ENCODE measurements around the gene TNK1. TPM values are rescaled to one million over a fixed set of nuclear protein-coding genes. Genes with fewer than 3 reads are reported as not detected.
A peak's percentile ranks its signal among the peaks of the same experiment; 100 is the strongest.

Gene TNK1
- total and polyA plus RNA-seq, 9 of the 15 experiments (the other 6 are each of a cell fraction or from before 2014, with no cell fraction given) = 0.28 to 5.2 (median 2.1) TPM

- TF ChIP-seq, protein P1, sequence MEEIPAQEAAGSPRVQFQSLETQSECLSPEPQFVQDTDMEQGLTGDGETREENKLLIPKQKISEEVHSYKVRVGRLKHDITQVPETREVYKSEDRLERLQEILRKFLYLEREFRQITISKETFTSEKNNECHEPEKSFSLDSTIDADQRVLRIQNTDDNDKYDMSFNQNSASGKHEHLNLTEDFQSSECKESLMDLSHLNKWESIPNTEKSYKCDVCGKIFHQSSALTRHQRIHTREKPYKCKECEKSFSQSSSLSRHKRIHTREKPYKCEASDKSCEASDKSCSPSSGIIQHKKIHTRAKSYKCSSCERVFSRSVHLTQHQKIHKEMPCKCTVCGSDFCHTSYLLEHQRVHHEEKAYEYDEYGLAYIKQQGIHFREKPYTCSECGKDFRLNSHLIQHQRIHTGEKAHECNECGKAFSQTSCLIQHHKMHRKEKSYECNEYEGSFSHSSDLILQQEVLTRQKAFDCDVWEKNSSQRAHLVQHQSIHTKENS (CRISPR knock-in tag; IDR thresholded peaks at IDR 0.05) = no peak
- TF ChIP-seq ZEB2 (IDR thresholded peaks at IDR 0.05) (no peak), E2F6 (IDR thresholded peaks at IDR 0.05; ENCODE audit: borderline replicate concordance in 1 of 2, extremely low read depth in 1 of 2, insufficient read depth in 1 of 2, insufficient read length in 1 of 2, low read depth in 1 of 2, low read length in 1 of 2, poor library complexity in 1 of 2, severe bottlenecking in 1 of 2) (no peak), HIVEP1 (CRISPR knock-in tag; IDR thresholded peaks at IDR 0.05) (no peak), ILK (tag; IDR thresholded peaks at IDR 0.05; ENCODE audit: borderline replicate concordance, low read depth) (no peak), RBM14 (IDR thresholded peaks at IDR 0.05; ENCODE audit: borderline replicate concordance, insufficient read depth, low read depth, low read length) (no peak), MTA2 (IDR thresholded peaks at IDR 0.05; ENCODE audit: low read depth) (no peak), SP1 (CRISPR knock-in tag; IDR thresholded peaks at IDR 0.05) (peak; percentile 51; the same call in 1 of the 2 replicates), RUNX1 (IDR thresholded peaks at IDR 0.05; ENCODE audit: low read depth) (no peak), ZNF347 (CRISPR knock-in tag; IDR thresholded peaks at IDR 0.05; ENCODE audit: low read depth) (no peak), THAP7 (CRISPR knock-in tag; IDR thresholded peaks at IDR 0.05) (no peak), TEAD1 (CRISPR knock-in tag; IDR thresholded peaks at IDR 0.05) (no peak), NFXL1 (CRISPR knock-in tag; IDR thresholded peaks at IDR 0.05) (no peak), ASH1L (IDR thresholded peaks at IDR 0.05; ENCODE audit: borderline replicate concordance, low read depth, partially characterized antibody) (peak; percentile 78)
- TF ChIP-seq, protein P2, sequence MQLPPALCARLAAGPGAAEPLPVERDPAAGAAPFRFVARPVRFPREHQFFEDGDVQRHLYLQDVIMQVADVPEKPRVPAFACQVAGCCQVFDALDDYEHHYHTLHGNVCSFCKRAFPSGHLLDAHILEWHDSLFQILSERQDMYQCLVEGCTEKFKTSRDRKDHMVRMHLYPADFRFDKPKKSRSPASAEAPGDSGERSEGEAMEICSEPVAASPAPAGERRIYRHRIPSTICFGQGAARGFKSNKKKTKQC (CRISPR knock-in tag; IDR thresholded peaks at IDR 0.05) = no peak
- TF ChIP-seq, protein P3, sequence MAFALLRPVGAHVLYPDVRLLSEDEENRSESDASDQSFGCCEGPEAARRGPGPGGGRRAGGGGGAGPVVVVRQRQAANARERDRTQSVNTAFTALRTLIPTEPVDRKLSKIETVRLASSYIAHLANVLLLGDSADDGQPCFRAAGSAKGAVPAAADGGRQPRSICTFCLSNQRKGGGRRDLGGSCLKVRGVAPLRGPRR (CRISPR knock-in tag; IDR thresholded peaks at IDR 0.05) = no peak
Measured at GRCh38 chr17:7403977-7404736, 23.3 kb downstream of the TNK1 start, which contains the start of gene TMEM256 (continued).
